Measurements from ENCODE around the gene ANKRD40CL.
"Not testable (repeated sequence)": the region's sequence is repeated elsewhere in the genome, so short reads cannot be mapped to it uniquely, and the experiment has no call there.

Gene ANKRD40CL

DNA sequence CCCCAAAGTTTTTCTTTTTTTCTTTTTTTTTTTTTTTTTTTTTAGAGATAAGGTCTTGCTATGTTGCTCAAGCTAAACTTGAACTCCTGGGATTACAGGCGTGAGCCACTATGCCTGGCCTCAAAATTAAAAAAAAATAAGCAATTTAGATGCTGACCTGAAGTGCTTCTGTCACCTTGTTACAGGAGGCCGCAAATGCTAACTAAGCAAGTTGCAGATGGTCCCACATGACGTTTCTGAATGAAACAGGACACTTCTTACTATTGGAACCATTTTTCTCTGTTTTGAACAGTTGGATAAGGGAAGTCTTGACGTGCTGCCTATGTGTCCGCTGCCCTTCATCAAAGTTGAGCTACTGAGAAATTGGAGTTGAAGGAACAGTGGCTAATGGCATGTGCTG, 8.8 kb downstream of the ANKRD40CL start:
- DNase-seq, result no peak

DNA sequence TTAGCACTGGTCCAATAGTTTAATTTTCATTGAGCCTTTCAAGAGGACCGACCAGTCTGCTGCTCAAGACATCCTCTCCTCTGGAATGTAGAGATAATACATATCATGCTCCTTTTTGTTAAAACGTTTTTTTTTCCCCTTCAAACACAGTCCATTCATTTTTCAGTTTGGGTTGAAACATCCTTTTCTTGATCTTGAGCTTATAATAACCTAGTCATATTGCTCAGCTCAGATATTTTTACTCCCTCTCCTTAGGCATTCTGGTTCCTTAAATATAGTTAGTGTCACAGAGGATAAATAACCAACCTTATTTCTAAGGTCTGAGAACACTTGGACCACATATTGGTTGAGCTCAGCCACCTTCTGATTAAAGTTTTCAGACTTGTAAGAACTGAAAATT, 12.8 kb downstream of the ANKRD40CL start:
- no peak for DNase-seq

DNA sequence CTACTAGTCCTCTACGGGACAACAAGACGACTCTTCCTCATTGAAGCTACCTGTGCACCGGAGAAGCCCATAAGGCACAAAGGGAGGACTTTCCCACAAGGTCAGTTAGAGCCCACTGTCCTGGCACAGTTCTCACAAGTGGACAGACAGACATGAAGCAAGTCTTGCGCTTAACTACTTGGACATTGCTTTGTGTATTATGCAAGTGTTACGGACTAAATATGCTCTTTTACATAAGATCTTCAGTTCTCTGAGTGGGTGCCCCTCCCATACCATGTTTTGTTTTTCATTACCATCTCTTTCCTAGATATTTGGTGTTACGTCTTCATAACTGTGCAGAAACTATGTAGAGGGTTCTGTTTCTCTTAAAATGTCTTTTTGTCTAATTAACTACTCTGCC, 18.1 kb downstream of the ANKRD40CL start:
- DNase-seq, result no peak

DNA sequence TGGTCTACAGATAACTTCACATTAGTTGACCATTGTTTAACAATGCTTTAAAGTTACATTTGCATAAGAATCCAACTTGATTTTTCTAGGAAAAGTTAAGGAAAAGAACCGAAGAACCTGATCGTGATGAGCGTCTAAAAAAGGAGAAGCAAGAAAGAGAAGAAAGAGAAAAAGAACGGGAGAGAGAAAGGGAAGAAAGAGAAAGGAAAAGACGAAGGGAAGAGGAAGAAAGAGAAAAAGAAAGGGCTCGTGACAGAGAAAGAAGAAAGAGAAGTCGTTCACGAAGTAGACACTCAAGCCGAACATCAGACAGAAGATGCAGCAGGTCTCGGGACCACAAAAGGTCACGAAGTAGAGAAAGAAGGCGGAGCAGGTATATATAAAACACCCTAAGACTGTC, 21.7 kb downstream of the ANKRD40CL start:
- DNase-seq, result no peak

DNA sequence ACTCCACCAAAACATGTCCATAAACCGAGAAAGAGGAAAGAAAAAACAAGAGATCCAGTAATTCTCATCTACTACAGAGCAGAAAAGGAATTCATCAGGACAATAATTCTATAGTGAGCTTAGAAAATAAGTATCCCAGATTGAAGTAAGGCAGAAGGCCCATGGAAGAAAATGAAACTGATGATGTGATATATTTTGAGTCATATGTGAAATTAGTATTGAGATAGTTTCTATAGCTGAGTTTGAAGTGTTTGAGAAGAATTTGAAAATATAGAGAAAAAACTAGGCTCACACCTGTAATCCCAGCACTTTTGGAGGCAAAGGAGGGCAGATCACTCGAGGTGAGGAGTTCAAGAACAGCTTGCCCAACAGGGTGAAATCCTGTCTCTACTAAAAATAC, 28.2 kb downstream of the ANKRD40CL start:
- DNase-seq, result no peak

DNA sequence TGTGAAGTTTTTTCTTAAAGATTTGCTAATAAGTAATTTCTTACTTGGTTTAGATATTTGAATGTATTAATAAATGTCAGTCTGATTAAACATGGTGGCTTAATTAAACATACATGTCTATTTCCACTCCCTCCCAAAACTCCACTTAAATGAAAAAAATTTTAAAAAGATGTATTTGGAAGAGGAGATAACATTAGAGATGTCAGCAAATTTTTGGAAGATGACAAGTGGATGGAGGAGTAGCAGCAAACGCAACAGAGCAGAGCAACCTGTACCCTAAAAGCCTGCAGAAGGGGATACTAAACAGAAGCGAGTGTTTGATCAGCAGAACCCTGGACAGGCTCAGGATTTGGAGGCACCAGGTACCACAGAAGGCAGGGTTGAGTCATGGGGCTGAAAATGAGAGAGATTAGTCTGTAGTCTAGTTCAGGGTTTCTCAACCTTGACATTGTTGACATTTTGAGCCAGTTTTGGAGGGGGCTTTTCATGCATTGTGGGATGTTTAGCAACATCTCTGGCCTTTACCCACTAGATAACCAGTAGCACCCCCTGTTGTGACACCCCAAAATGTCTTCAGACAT, 30.1 kb downstream of the ANKRD40CL start:
- no peak for DNase-seq

DNA sequence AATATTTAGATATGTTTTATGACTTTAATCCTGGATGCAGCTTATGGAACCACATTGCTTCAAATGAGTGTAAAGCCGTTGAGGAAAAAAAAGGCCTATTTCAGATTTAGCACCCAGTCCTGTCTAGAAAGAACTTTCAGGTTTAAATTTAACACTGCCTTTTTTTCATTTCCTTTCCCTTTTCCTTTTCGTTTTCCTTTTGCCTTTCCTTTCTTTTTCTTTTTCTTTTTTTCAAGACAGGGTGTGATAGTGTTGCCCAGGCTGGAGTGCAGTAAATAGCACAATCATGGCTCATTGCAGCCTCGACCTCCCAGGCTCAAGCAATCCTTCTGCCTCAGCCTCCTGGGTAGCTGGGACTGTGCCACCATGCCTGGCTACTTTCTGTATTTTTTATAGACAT, 32.0 kb downstream of the ANKRD40CL start:
- DNase-seq, result no peak

DNA sequence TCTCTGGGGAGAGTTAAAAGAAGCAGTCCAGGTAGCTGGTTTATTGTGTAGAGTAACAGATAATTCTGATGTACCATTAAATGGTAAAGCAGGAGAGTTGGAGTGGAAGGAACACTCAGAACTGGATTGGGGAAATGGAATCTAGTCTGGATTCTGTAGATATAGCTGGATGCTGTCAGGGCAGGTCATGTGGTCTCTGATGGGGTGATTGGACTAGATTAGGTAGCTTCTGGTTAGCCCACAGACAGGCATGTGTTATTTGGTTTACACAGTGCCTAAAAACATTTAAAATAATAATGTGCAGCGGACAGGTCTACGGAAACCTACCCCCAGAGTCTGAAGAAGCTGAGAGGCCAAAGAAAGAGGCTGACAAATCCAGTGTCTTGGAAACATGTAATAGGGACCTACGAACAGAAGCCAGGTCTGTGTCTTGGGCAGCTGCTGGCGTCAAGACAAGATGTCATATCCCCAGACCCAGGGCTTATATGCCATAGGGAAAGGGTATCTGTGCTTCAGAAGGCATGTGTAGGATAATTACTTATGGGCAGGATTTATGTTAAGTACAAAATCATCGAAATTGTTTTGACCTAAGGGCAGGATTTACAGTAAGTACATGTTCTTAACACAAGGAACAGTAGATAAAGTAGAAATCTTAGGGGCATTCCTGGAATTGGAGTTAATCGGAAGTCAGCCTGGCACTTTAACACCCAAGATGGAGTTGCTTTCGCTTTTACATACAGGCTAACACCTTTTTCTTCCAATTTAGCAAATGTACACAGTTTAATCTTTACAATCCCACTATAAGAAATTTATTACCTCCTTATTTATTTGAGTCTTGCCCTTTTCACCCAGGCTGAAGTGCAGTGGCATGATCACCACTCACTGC, 35.5 kb downstream of the ANKRD40CL start:
- DNase-seq, result peak; percentile 64

DNA sequence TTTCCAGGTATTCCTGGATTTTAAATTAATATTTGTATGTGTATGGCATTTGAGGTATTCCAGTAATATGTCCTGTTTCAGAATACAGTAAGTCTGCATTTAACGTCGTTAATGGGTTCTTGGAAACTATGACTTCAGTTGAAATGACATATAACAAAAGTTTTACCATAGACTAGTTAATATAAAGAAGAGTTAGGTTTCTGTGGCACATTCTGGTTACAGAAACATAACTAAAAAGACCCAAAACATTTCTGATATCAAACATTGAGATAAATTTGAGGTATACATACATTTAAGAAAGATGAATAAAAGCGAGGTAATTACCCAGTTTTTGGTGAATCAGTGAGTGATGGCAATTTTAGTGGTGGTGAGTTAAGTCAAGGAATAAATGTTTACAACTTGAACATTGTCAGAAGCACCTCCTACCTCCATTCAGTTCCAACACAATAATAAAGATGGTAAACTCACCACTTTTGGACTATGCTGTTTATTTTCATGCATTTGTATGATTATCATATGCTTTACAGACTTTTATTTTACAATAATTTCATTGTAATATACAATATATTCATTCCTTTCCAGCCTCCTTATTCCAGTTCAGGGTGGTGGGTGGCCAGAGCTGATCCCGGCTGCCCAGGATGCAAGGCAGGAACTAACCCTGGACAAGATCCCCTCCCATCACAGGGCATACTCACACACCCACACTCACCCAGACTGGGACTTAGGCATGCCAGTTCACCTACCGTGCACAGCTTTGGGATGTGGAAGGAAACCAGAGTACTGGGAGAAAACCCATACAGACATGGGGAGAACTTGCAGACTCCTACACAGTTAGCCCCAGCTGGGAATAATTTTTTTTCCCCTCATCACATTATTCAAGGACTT, 38.2 kb downstream of the ANKRD40CL start:
- DNase-seq, result no peak

DNA sequence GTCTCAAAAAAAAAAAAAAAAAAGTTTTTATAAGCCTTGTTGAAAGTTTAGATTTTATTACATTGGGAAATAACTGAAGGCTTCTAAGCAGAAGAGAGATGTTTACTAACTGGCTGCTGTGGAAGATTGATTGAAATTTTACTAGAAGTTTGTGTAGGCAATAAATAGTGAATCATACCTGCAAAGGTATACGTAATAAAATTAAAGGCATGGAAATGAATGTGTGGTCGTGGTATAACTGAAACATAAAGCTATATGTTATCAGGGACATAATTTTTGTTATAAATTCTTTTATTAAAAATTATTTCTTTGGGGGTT, 39.2 kb downstream of the ANKRD40CL start:
- DNase-seq, result no peak

DNA sequence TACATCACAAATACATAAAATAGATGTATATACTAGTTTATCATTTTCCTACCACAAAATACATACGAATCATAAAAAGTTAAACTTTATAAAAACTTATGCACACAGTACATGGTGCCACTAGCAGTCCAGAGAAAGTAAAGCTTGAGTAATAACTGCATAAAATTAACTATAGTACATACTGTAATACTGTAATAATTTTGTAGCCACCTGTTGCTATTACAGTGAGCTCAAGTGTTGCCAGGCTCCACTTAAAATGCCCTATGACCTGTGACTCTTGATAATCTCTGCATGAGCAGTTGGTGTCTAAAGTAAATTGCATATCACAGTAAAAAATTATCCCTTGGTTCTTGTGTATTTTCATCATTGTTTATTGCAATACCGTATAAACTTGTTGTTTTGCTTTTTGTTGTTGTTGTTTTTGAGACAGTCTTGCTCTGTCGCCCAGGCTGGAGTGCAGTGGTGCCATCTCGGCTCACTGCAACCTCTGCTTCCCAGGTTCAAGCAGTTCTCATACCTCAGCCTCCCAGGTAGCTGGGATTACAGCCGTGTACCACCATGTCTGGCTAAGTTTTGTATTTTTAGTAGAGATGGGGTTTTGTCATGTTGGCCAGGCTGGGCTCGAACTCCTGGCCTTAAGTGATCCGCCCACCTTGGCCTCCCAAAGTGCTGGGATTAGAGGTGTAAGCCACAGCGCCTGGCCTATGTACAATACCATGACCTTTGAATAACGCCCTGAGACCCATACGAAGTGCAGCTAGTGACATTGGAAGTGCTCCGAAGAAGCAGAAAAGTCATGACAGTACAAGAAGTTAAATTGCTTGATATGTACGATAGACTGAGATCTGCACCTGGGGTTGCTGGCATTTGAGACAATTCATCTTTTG, 41.3 kb downstream of the ANKRD40CL start:
- no peak for DNase-seq

DNA sequence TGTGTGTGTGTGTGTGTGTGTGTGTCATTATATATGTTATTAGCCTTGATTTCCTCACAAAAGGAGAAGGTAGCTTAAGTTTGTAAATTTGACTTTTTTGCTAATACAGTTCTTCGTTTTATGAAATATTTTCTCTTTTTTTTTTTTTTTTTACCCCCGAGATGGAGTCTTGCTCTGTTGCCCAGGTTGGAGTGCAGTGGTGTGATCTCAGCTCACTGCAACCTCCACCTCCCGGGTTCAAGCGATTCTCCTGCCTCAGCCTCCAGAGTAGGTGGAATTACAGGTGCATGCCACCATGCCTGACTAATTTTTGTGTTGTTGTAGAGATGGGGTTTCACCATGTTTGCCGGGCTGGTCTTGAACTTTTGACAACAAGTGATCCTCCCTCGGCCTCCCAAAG, 42.7 kb downstream of the ANKRD40CL start:
- not testable (repeated sequence) for DNase-seq

DNA sequence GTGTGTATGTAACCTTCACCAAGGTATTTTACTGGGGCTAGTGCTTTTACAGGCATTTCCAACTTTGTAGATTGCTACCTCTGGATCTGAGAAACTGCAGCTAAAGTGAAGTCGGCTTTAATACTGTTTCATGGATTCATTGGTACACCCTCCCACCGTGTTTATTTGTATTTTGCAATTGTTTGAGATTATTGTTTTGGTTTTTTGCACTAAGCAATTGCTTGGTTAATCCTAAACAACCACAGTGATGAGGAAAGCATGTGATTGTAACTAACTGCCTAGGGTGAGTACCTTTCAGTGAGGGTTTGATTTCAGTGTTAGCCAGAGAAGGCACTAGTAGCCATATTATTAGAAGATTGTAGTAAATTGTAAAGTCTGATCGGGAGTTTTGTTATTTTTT, 44.6 kb downstream of the ANKRD40CL start:
- no peak for DNase-seq

DNA sequence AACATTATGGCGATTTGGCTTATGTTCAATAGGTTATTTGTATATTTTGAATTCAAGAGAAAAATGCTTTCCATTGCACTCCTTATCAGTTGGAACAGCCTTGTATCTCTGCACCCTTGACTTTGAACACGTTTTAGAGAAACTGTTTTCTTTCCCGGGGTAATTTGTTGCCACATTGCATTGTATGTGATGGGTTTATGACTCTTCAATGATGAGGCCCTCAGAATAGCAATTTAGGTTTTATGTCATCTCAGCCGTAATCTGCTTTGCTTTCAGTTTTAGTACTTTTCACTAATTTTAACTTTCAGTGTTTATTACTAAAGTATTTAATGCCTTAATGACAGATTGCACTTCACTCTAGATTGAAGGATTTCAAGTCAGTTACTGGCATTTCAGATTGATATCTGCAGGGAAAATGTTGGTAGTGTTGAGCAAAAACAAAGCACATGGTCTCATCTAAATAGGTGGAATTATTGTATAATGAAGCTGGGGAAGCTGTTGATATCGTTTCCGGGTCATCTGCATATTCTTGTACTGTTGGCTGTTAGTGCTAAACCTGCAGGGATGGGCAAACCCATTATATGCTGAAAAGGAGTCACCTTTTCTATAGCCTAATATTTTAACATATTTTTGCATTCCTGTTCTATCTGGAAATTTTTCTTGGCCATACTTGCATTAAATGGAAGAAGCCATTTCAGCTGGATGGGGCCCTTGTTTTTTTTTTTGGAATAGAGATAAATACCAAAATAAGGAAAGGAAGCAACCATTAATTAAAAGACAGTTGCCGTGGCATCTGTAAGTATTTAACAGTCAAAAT, 45.9 kb downstream of the ANKRD40CL start:
- peak; percentile 78 for DNase-seq

DNA sequence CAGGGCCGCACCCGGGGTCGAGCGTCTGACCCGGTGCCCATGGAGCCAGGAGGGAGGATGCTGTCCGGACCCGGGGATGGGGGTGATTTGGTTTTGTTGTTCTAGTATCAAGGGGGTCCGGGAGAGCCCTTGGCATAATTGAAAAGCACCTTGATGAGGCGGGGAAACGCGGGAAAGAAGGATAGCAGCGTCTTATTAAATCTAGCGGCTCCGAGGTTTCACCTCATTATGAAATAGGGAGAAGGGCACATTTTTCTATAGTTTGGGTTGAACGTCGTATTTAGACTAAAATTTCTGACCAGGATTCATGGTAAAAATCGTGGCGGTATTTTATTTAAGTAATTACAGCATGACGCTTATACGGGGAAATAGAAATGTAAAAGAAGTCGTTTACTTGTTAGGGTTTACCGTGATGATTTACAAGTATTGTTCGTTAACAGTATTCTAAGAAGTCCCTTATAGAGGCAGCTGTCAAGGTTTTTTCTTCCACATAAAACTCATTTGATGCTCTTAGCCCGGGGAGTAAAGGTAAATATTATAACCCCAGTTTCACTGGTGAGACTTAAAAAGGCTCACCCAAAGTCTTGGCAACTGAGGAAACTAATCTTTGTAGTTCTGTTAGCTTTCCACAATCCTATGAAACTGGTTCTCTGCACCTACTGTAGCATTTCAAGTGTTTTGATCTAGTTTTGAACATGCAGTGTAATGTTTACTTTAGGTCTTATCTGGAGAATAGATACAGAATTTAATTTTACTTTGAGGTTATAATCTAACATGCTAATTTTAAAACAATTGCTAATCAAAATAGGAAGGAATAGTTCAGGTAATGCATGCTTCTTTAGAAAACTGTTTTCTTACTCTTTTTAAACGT, 47.2 kb downstream of the ANKRD40CL start:
- peak; percentile 62 for DNase-seq

DNA sequence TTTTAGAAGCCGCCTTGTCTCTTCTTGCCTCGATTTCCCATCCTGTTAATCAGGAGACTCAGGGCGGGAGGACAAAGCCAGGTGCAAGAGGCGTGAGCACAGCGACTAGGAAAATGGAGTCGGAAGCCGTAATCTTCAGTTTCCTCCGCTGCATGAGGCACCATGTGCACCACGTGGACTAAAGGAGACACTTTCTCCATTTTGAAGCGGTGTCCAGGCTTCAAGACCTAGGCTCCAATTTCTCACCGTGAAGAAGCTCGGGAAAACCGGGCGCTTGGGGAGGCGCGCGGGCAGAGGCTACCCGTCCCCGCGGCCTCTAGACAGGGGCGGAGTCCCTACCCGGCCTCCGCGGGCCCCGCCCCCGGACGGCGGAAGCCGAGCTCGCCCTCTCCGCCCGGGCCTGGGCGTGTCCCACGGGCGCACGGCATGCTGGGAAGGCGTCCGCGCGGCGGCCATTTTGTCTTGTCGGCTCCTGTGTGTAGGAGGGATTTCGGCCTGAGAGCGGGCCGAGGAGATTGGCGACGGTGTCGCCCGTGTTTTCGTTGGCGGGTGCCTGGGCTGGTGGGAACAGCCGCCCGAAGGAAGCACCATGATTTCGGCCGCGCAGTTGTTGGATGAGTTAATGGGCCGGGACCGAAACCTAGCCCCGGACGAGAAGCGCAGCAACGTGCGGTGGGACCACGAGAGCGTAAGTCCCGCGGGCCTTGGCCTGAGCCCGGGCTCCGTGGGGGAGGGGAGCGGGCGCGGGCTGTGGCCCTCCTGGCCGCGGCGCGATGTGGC, 48.0 kb downstream of the ANKRD40CL start, which contains the start of gene LUC7L3:
LUC7L3 (plus strand) TSS at position 460 of the 780 bp plus-strand sequence; CDS start at position 590, 130 bp downstream.
- peak; percentile 95 for DNase-seq

DNA sequence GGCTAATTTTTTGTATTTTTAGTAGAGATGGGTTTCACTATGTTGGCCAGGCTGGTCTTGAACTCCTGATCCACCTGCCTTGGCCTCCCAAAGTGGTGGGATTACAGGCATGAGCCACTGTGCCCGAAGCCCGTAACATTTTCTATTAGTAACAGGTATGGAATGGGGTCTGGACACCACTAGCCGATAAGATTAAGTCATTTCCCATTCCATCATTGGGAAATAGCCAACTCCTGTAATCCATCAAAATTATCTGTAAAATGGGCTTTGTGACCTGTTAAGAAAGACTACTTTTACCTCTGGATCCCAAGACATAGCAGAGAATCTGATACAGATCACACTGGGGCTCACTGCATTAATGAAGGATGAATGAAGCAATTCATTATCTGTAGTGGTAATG, 51.8 kb downstream of the ANKRD40CL start:
- DNase-seq, result peak; percentile 25

DNA sequence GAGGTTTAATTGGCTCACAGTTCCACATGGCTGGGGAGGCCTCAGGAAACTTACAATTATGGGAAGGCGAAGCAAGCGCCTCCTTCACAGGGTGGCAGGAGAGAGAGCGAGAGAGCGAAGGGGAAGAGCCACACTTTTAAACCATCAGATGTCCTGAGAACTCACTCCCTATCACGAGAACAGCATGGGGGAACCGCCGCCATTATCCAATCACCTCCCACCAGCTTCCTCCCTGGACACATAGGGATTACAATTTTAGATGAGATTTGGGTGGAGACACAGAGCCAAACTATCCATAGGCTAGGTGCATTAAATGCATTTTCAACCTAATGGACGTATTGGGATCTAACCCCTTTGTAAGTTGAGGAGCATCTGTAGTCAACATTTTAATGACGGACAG, 54.7 kb downstream of the ANKRD40CL start:
- DNase-seq, result no peak

All from hematopoietic multipotent progenitor cell treated with erythropoietin and hydrocortisone succinate and interleukin-3 and kit ligand, for 6 days (in vitro differentiated cells).